ENCODE results near the gene SLC39A9.

GRCh38 chr14:69464829-69465228 lies 66.3 kb downstream of the SLC39A9 start:
- TF ChIP-seq EZH2phosphoT487 (IDR thresholded peaks at IDR 0.05; ENCODE audit: insufficient read depth, low read depth) (no peak), EZH2 (IDR thresholded peaks at IDR 0.05; ENCODE audit: insufficient read depth, poor library complexity, severe bottlenecking) (no peak)
